ENCODE data around the gene RTN3.

- TF ChIP-seq, protein P1, sequence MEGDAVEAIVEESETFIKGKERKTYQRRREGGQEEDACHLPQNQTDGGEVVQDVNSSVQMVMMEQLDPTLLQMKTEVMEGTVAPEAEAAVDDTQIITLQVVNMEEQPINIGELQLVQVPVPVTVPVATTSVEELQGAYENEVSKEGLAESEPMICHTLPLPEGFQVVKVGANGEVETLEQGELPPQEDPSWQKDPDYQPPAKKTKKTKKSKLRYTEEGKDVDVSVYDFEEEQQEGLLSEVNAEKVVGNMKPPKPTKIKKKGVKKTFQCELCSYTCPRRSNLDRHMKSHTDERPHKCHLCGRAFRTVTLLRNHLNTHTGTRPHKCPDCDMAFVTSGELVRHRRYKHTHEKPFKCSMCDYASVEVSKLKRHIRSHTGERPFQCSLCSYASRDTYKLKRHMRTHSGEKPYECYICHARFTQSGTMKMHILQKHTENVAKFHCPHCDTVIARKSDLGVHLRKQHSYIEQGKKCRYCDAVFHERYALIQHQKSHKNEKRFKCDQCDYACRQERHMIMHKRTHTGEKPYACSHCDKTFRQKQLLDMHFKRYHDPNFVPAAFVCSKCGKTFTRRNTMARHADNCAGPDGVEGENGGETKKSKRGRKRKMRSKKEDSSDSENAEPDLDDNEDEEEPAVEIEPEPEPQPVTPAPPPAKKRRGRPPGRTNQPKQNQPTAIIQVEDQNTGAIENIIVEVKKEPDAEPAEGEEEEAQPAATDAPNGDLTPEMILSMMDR (IDR thresholded peaks at IDR 0.05) = no peak
- TF ChIP-seq POLR2A (IDR thresholded peaks at IDR 0.05) = no peak
These were observed 28.1 kb downstream of the RTN3 start for GRCh38 chr11:63709336-63709884.

Data from gastroesophageal sphincter (tissue), 3 donors.